ENCODE measurements around the gene IMPA2. TPM values are rescaled to one million over a fixed set of nuclear protein-coding genes. Genes with fewer than 3 reads are reported as not detected.

IMPA2 gene
- total RNA-seq, 1 donor from 2014 or later, result 54.2 TPM

GRCh38 chr18:12006488-12006840 is 25.2 kb downstream of the IMPA2 start:
- Histone ChIP-seq H3K9me3 (no peaks in the 10 kb centered on the region), H3K36me3 (peaks cover 20% of the 10 kb centered on the region), H3K4me3 (no peak overlapping the region), H3K4me1 (peaks cover 13% of the 10 kb centered on the region), H3K27me3 (ENCODE audit: low read depth) (no peaks in the 10 kb centered on the region), H3K27ac (no peak overlapping the region)
- no peak for DNase-seq
- TF ChIP-seq CTCF (IDR thresholded peaks at IDR 0.05), result no peak
- ATAC-seq, result no peak
- intact Hi-C loops (cut with DNase I), result no loop called here

- no peak for ATAC-seq
- H3K4me1 ChIP-seq, result peaks cover 16% of the 10 kb centered on the region
- DNase-seq, result no peak
- H3K27me3 ChIP-seq (ENCODE audit: low read depth), result no peaks in the 10 kb centered on the region
- H3K27ac ChIP-seq, result no peak overlapping the region
- H3K4me3 ChIP-seq, result no peak overlapping the region
- intact Hi-C loops (cut with DNase I), result no loop called here
- peaks cover 22% of the 10 kb centered on the region for H3K36me3 ChIP-seq
- TF ChIP-seq CTCF (IDR thresholded peaks at IDR 0.05), result no peak
- no peaks in the 10 kb centered on the region for H3K9me3 ChIP-seq
Observed at GRCh38 chr18:12007063-12007462, 25.8 kb downstream of the IMPA2 start.

- DNase-seq (no peak), ATAC-seq (no peak)
- no peaks in the 10 kb centered on the region for H3K27me3 ChIP-seq (ENCODE audit: low read depth)
- no peaks in the 10 kb centered on the region for H3K9me3 ChIP-seq
- no peak overlapping the region for H3K27ac ChIP-seq
- peaks cover 22% of the 10 kb centered on the region for H3K36me3 ChIP-seq
- no peak for TF ChIP-seq CTCF (IDR thresholded peaks at IDR 0.05)
- peaks cover 25% of the 10 kb centered on the region for H3K4me1 ChIP-seq
- no peak overlapping the region for H3K4me3 ChIP-seq
- intact Hi-C loops (cut with DNase I), result no loop called here
Observed at GRCh38 chr18:12008181-12008767, 27.0 kb downstream of the IMPA2 start.

GRCh38 chr18:12008842-12009580 is 27.7 kb downstream of the IMPA2 start:
- Histone ChIP-seq H3K27ac (no peak overlapping the region), H3K4me3 (no peak overlapping the region), H3K27me3 (ENCODE audit: low read depth) (no peaks in the 10 kb centered on the region), H3K36me3 (peaks cover 23% of the 10 kb centered on the region), H3K4me1 (peaks cover 32% of the 10 kb centered on the region), H3K9me3 (no peaks in the 10 kb centered on the region)
- intact Hi-C loops (cut with DNase I), result no loop called here
- DNase-seq, result no peak
- no peak for ATAC-seq
- TF ChIP-seq CTCF (IDR thresholded peaks at IDR 0.05), result no peak

GRCh38 chr18:12009581-12010140 is 28.4 kb downstream of the IMPA2 start:
- no peak for TF ChIP-seq CTCF (IDR thresholded peaks at IDR 0.05)
- Histone ChIP-seq H3K9me3 (no peaks in the 10 kb centered on the region), H3K36me3 (peaks cover 27% of the 10 kb centered on the region), H3K4me1 (peaks cover 39% of the 10 kb centered on the region), H3K27me3 (ENCODE audit: low read depth) (no peaks in the 10 kb centered on the region), H3K27ac (no peak overlapping the region), H3K4me3 (no peak overlapping the region)
- intact Hi-C loops (cut with DNase I), result no loop called here
- DNase-seq (no peak), ATAC-seq (no peak)
